BJ (cell line): ENCODE results near the gene CCNG2. TPM values are rescaled to one million over a fixed set of nuclear protein-coding genes. Genes with fewer than 3 reads are reported as not detected.

Experiments used
- CTCF ChIA-PET: fragments of 350-600 bp; formaldehyde crosslinking; extraction: SDS; loops from one replicate; lab custom pipeline; 2021; ENCODE audit warnings: antibody characterized with exemption, inconsistent platforms; lab: Yijun Ruan, JAX
- POLR2A ChIA-PET: fragments of 300-600 bp; sonication (Branson Sonifier 250); formaldehyde crosslinking; extraction: SDS; loops from one replicate; lab custom pipeline; 2021; ENCODE audit warnings: antibody characterized with exemption; lab: Charles Lee
- DNase-seq: peaks from one replicate; pipeline ENCODE4 v3.0.0-alpha.2; 2011; ENCODE audit warnings: low read depth
- H3K27me3 ChIP-seq: 2 replicates; pipeline ENCODE4 v1.6.0; 2011; ENCODE audit warnings: low read length; ENCODE audit not compliant: control insufficient read depth, insufficient read depth
- H3K36me3 ChIP-seq: 2 replicates; pipeline ENCODE4 v1.5.1; 2011; ENCODE audit warnings: low read length; ENCODE audit not compliant: control insufficient read depth, insufficient read depth
- H3K4me3 ChIP-seq: 2 replicates; pipeline ENCODE4 v1.5.1; 2011; ENCODE audit warnings: low read depth, mild to moderate bottlenecking, control low read depth, low read length
- polyA plus RNA-seq: library from polyadenylated mRNA; depleted of rRNA; stranded (reverse); fragments of >200 nt; gene quantifications from 2 replicates; pipeline ENCODE4 v1.2.3, GENCODE V29; 2011
- TF ChIP-seq, protein P1 (sequence below): IDR thresholded peaks from 2 replicates; pipeline ENCODE4 v1.5.1; 2011; ENCODE audit warnings: low read depth, mild to moderate bottlenecking, control low read depth, inconsistent platforms, low read length, moderate library complexity; ENCODE audit not compliant: insufficient read depth

CCNG2 gene
- polyA plus RNA-seq, 1 experiment = 9.0 TPM

DNA sequence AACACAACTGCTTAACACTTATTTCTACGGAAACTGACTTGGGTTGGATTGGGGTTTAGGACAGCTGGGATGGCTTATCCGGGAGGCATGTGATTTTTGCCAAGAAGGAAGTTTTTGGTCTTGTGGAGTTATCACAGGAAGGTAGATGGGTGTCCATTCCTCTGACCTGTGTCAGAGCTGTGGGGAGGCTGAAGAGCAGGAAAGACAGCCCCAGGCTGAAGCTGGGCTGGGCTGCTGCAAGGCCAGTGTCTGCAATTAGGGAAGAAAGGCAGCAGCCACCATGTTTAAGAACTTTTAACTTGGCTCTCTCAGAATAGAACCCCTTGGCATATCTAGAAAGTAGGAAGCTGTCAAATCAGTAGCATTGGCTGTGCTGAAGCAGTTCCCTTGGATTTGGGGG is 42.3 kb downstream of the CCNG2 start:
- H3K36me3 ChIP-seq = no peaks in the 10 kb centered on the region
- ChIA-PET POLR2A (interaction anchor here (0.6 kb wide), 1 partner anchor 135 kb away, joined by 6 read pairs; no protein-coding TSS in a partner anchor), CTCF (interaction anchor here (0.9 to 10.1 kb wide), 4 partner anchors 9 to 146 kb away, joined by 3 to 120 read pairs (median 6); no protein-coding TSS in a partner anchor)
- H3K27me3 ChIP-seq = peaks cover 10% of the 10 kb centered on the region
- TF ChIP-seq, protein P1, sequence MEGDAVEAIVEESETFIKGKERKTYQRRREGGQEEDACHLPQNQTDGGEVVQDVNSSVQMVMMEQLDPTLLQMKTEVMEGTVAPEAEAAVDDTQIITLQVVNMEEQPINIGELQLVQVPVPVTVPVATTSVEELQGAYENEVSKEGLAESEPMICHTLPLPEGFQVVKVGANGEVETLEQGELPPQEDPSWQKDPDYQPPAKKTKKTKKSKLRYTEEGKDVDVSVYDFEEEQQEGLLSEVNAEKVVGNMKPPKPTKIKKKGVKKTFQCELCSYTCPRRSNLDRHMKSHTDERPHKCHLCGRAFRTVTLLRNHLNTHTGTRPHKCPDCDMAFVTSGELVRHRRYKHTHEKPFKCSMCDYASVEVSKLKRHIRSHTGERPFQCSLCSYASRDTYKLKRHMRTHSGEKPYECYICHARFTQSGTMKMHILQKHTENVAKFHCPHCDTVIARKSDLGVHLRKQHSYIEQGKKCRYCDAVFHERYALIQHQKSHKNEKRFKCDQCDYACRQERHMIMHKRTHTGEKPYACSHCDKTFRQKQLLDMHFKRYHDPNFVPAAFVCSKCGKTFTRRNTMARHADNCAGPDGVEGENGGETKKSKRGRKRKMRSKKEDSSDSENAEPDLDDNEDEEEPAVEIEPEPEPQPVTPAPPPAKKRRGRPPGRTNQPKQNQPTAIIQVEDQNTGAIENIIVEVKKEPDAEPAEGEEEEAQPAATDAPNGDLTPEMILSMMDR = no peak
- DNase-seq = no peak
- H3K4me3 ChIP-seq = no peak overlapping the region

DNA sequence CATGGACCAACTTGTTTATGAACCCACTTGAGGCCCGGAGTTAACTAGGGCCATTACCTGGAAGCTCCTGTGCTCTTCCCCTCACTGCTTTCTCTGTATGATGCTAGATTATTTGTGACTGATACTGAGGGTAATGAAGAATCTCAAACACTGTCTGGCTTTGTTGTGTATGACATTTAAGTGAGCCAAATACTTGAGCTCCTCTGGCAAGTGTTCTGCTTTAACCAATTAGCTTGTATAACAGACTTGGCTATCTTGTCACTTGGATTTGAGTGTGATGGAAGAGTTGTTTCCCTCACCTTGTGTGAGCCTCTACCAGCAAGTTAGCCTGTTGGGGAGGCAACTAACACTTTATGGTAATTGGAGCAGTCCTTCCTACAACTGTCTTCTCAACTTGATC is 42.7 kb downstream of the CCNG2 start:
- CTCF ChIA-PET = interaction anchor here (0.9 to 10.1 kb wide), 5 partner anchors 8 to 147 kb away, joined by 3 to 120 read pairs (median 3); no protein-coding TSS in a partner anchor

DNA sequence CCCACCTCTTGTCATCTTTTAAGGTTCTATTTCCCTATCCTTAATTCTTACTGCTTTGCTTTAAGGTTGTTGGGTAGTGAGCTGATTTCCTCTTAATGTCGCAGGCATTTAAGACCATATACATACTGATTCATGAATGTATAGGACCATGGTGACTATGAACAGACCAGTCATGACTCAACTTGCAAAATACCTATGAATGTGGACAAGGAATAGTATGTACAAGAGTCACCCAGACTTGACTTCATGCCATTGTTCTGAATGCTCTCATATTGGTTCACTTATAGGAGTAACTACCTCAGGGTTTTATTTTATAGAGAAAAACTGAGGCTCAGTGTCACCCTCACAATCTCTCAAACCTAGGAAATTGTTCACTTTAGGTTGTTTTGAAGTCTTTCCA is 44.3 kb downstream of the CCNG2 start:
- CTCF ChIA-PET = interaction anchor here (0.7 to 10.1 kb wide), 3 partner anchors 105 to 554 kb away, joined by 3 to 120 read pairs (median 4); no protein-coding TSS in a partner anchor
- no peak overlapping the region for H3K4me3 ChIP-seq
- H3K27me3 ChIP-seq = no peaks in the 10 kb centered on the region; the same call in none of the 2 replicates
- no peak for DNase-seq
- POLR2A ChIA-PET = no interaction called here
- TF ChIP-seq, protein P1 = no peak
- no peaks in the 10 kb centered on the region for H3K36me3 ChIP-seq

More for the DNA sequence above, 42.7 kb downstream of the CCNG2 start:
- TF ChIP-seq, protein P1 = no peak
- Histone ChIP-seq H3K4me3 (no peak overlapping the region), H3K36me3 (no peaks in the 10 kb centered on the region), H3K27me3 (peaks cover 8% of the 10 kb centered on the region)
- POLR2A ChIA-PET = no interaction called here
- no peak for DNase-seq

DNA sequence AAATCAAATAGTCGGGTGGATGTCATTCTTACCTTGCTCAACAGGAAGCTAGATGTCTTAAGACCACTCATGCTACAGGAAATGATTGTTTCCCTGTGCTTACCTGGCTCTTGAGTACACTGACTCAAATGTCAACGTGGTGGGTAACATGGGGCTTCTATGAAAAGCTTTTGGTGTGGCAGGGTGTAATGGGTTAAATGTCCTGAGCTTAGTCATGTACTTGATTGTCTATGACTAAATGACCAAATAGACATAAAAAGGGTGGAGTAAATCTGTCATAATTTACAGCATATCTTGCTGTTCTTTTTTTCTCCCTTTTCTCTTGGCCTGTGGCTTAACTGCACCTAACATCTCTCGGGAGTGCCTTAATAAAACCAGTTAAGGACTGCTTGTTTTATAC is 44.9 kb downstream of the CCNG2 start:
- Histone ChIP-seq H3K27me3 (no peaks in the 10 kb centered on the region; the same call in 1 of the 2 replicates), H3K36me3 (no peaks in the 10 kb centered on the region), H3K4me3 (no peak overlapping the region)
- DNase-seq = no peak
- TF ChIP-seq, protein P1 = no peak
- CTCF ChIA-PET = interaction anchor here (1.2 to 10.1 kb wide), 4 partner anchors 36 to 156 kb away, joined by 4 to 120 read pairs (median 11); no protein-coding TSS in a partner anchor
- POLR2A ChIA-PET = no interaction called here

DNA sequence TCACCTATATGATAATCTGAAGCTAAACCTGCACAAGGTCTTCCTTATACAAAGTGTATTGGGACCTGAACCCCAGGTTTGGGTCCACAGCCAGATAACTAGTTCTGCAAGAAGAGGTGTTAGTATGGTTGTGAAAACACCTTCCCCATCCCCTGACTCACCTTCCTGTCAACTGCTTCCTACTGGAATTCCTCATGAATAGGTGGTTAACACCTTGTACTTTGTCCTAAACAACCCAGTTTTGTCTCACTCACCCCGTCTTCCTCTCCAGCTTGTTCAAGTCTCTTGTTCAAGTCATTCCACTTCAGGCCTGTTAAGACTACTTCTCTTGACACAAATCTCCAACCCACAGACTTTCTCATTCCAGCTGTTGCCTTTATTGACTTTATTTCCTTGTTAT is 45.5 kb downstream of the CCNG2 start:
- H3K27me3 ChIP-seq = no peaks in the 10 kb centered on the region; the same call in none of the 2 replicates
- H3K36me3 ChIP-seq = no peaks in the 10 kb centered on the region
- TF ChIP-seq, protein P1 = no peak
- CTCF ChIA-PET = interaction anchor here (0.7 to 10.1 kb wide), 16 partner anchors 10 to 692 kb away, joined by 3 to 120 read pairs (median 5); no protein-coding TSS in a partner anchor
- DNase-seq = no peak
- H3K4me3 ChIP-seq = no peak overlapping the region
- POLR2A ChIA-PET = no interaction called here
